HG02852 (cell line): Measurements from ENCODE around the gene NRXN3.

Experiments
- ATAC-seq: cut with Tn5 transposase; IDR thresholded peaks from one replicate; pipeline ENCODE4 v1.9.1; 2021; ENCODE audit warnings: mild to moderate bottlenecking, moderate library complexity; ENCODE audit not compliant: unreplicated experiment

Gene NRXN3

DNA sequence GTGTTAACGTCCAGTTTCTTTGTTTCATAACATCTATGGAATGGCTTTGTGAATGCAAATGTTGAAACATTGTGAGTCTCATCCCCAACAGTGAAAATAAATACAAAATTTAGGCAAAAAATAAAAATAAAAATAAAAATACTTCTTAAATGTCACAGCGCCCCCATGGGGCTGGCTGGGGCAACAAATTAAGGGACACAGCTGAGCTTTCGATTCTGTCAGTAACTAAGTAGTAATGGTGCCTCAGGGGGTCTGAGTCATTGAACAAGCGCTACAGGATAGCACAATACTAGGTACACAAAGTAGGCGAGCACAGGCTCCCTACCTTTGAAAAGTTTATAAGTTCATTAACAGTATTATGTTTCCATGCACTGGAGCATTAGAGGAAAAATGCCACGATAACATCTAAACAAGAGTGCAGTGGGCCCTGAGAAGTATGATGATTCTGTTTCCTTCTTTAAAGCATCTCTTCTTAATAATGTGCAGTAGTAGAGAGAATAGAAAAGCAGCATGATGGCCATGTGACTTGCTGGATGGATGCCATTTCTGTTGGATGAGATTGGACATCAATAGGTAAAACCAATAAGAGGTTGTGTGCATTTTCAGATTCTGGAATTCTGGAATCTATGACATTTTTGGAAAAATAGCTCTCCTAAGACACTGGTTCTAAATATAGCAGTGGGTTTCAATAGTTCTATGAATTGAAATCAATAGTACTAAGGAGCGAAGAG, 1374.0 kb downstream of the NRXN3 start:
- no peak for ATAC-seq

DNA sequence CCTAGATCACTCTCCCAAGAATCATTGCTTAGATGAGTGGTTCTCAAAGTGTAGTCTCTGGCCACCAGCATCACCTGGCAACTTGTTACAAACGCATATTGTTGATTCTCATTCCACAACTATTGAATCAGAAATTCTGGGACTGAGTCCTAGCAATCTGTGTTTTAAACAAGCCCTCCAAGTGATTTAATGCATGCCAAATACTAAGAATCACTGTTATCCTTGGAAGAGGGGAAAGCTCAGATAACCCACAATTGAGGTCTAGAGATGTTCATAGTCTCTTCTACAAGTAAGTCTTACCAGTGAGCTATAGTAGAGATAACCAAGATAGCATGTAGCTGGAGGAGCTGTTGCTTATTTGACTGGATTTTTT, 1374.5 kb downstream of the NRXN3 start:
- ATAC-seq: no peak

DNA sequence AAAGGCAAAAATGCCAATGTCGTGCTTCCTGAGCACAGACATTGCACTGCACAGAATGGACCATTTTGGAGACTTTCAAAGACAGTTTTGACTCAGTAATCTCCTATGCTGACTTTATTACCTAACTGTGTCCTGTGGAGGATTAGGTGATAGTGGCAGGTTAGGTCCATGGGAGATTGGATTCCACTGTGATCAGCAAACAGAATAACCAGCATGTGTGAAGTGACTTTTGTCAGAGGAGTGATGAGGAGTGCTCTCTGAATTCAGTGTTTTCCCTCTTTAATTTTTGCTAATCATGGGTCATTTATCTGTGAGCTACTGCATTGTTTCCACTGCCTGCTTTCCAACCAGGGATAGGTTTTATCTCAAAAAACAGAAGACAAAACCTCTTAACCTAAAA, 1378.7 kb downstream of the NRXN3 start:
- ATAC-seq: no peak

DNA sequence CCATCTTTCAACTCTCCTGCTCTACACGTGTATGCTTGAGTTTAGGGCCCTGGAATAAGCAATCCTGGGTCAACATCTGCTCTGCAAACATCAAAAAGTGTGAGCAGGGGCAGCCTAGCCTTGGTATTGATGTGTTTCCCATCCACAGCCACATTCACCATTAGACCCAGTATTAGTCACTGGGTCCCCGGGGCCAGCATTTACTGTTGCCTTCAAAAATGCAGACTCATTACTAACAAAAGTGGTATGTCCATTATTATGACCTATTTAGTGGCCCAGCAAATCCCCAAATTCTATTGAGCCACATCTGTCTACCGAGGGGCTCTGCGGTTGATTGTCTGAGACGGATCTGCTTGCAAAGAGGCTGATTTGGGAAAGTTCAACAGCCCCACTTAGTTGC, 1379.3 kb downstream of the NRXN3 start:
- ATAC-seq: no peak

DNA sequence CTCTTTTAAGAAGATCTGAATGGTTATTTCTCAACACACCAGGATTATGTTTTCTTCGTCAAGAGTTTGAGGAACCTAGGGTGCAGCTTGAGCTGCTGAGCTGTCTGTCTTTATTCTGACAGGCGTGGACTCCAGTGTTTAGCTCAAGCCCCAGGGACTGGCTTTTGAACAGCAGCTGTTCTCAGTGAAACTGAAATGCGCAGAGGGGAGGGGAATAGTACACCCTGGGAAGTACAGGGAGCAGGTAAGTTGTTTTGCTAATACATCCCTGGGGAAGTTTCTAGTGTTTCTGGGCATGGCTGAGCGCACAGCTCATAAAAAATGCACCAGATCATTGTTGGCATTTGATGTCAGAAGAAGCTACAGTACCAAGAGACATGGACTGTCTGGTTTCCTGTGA, 1381.3 kb downstream of the NRXN3 start:
- ATAC-seq: no peak

DNA sequence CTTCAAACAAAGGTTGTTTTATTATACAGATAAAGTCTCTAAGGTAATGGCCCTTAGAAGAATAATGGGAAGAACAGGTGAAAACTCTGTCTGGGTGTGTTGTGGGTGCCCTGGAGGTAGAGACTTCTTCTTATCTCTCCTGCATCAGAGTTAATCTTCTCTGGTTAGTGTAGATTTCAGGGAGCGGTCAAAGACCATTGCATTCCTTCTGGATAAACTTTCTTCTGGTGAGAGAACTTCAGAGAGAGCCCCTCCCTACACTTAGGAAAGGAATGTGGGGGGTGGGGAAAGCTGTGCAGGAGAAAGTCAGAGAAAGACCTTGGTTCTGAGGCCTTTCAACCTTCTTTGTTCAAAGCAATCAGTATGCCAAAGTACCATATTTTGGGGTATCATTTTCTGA, 1382.6 kb downstream of the NRXN3 start:
- ATAC-seq: no peak

DNA sequence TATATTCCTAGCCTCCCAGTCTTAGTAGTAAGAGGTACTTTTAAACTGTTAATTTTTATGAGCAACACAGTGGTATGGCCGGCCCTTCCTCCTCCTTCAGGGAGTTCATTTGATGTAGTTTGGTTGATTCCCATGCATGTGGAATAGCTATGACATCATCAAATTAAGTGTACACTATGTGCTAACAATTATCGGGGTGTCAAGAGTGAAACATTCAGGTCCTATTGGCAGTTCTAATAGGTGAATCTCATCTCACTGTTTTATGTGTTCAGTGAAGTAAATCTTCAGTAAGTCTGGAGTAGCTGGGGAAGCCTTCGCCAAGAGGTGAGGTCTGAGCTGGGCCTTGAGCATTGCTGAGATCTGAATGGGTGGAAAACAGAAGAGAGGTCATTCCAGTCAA, 1384.6 kb downstream of the NRXN3 start:
- ATAC-seq: no peak

DNA sequence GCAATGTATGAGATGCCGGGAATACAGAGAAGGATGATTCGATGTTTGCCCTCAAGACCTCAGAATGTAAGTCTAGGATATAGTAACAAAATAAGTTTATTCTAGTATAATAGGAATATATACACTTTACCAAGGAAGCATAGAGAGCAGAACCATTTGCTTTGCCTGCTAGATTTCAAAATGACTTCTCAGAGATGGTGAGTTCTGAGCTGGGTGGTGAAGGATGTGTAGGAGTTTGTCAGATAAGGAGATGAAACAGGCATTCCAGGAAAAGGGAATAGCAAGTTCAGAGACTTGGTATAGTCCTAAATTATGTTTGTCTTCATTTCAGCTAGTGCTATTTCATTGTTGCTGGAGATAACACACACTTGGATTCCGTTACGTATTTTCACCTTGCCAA, 1385.3 kb downstream of the NRXN3 start:
- no peak for ATAC-seq

DNA sequence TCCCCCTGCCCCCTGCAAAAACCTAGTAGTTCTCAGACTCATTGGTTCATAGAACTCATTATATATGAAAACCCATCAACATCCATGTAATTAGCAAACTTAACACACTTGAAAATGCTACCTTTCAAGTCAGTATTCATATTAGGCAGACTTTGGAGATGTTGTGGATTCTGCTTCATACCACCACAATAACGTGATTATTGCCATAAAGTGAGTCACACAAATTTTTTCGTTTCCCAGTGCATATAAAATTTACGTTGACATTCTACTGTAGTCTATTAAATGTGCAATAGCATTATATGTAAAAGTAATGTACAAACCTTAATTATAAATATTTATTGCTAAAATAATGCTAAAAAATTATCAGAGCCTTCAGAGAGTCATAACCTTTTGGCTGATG, 1387.1 kb downstream of the NRXN3 start:
- no peak for ATAC-seq

DNA sequence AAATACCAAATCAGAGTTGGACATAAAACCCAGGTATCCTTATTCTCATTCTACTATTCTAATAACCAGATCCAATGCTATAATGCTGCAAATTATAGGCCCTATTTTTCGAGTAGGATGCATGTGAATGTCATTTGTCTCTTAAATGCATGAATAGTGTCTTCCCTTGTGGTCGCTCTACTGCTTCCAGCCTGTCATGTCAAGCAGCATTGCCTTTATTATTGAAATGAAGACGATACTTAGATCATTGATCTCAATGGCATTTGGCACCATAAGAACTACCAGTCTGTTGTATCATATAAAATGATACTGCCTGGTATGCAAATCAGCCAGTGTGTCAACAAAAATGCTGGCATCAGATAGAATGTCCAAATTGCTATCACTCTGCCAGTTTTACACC, 1392.0 kb downstream of the NRXN3 start:
- ATAC-seq: no peak

DNA sequence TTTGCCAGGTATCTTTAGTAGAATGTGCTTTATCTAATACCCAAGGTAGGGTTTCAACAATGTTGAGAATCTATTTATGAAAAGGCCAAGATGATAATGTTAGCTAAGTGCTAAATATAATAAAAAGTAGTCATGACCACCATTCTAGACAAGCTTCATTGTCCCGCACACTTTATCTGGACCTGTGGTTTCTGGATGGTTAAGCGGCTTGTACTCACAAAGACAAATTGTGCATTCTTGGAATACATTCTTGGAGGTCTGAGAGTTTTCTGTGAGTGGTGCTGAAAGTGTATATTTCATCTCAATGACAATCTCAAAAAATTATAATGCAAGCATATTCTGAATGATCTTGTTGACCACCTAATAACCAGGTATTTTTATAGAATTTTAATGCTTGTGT, 1394.2 kb downstream of the NRXN3 start:
- no peak for ATAC-seq

DNA sequence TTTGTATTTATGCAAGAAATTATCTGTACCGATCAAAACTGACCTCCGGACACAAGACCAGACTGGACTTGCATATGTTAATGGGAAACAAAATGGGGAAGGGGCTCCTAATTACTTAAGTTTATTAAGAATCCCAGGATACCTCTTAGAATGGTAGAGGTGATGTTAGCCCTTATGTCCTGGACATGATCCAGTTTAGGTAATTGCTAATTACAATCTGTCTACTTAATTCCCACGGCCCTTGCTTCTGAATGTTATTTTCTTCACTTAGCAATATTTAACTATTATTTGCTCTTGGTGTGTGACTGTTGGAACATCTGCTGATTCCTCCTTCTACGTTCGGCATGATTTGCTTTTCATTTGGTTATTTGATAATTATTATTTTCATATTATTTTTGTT, 1397.1 kb downstream of the NRXN3 start:
- ATAC-seq: no peak

DNA sequence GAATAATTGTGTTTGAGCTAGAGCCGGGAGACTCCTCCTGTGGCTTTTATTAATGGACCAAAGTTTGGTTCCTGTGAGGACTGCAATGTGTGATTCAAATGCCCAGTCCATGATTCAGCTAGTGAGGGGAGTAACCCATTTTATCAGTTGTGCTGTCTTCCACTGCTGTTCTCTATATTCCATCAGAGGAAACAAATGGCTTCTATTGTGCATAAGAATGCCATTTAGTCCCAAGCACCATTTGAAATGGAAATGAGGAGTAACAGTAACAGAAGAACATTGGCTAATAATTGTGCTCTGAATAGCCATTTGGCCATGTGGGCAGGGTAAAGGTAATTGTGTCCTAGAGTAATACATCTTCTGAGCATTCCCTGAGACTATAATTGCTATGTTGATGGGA, 1398.4 kb downstream of the NRXN3 start:
- ATAC-seq: no peak

DNA sequence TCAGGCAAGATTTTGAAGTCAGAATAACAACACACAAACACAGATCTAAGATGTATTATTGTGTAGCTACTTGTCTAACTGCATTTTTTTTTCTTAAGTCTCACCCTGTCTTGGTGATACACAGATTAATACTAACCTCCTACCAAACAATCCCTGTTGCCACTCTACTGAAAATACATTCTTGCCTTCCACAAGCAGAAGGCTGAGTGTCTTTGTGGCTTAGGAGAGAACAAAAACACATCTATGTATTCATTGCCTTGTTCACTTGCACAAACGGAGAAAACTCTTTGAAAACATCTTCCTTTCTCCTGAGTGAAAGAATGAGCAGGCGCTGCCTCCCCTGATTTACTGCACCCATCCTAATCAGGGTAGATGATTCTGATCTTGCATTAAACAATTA, 1398.9 kb downstream of the NRXN3 start:
- ATAC-seq: no peak

DNA sequence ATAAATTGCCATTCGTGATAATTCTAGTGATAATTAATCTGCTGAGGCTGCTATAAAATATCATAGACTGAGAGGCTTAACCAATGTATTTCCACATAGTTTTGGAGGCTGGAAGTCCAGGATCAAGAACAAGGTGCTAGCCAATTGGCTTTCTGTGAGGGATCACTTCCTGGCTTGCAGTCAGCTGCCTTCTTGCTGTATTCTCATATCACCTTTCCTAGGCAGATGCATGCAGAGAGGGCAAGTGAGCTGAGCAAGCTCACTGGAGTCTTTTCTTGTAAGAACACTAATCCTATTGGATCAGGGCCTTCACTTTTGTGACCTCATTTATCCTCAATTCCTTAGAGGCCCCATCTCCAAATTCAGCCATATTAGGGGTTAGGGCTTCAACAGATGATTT, 1400.5 kb downstream of the NRXN3 start:
- ATAC-seq: no peak

DNA sequence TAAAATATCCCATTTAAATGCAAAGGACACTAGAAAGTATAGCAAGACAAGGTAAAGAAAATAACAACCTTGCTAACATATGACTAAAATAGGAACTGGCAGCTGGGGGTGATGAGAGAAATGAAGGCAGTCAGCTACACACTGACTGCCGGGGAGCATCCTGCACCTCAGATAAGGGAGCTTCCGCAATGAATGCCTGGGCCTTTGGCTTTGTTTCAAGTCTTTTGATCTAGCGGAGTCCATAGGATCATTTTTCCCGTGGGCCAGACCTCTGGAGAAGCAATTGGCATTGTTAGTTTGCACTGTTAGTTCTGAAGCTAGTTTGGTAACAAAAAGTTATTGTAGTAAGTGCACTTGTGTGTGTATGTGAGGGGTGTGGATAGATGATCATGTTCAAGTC, 1401.2 kb downstream of the NRXN3 start:
- ATAC-seq: no peak

DNA sequence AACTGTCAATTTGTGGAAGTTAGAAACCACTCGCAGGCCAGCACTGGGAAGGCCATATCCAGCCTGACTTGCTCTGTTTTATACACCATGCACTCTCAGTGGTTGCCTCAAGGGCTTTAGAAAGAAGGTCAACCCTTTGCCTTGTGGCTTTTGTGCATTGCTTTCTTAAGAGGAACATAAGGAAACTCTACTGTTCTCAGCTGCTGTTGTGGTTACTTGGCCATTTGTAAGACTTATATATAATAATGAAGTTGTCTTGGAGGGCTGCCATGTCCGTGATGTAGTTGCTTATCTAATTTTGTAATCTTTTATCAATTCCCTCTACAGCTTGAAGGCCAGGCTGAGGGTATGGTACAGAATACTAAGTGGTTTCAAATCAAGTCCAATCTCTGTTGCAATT, 1403.3 kb downstream of the NRXN3 start:
- ATAC-seq: no peak

DNA sequence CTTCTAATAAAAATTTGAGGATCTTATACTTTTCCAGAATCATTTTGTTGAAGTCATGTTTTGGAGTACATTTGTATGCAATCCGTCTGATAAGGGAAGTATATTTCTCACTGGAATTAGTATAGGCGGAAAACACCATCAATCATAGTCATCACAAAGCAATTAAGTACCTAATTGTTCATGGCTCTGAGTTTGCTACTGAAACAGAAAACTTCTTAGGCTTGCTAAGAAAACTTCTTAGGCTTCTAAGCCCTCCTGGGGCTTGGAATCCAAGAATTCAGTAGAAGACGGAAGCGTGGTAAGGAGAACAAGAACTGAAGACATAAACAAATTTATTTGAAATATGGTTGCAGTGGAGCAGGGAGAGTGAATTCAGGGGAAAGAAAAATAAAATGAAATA, 1404.9 kb downstream of the NRXN3 start:
- ATAC-seq: no peak

DNA sequence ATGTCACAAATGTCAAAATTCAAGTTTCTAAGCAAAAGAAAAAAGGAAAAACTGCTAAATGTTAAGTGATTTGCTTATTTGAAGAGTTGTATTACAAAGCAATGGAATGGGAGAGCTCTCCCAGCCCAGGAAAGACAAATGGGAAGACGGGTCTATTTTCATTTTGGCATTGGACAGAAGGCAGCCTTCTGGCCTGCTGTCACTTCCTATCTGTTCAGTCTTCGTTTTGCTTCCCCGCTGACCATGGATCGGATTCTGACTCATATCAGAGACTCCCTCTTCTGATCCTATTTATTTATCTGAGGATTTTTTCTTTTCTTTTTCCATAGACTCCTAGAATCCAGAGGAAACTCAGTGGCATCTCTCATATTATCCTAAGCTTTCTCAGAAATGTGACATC, 1406.3 kb downstream of the NRXN3 start:
- no peak for ATAC-seq

DNA sequence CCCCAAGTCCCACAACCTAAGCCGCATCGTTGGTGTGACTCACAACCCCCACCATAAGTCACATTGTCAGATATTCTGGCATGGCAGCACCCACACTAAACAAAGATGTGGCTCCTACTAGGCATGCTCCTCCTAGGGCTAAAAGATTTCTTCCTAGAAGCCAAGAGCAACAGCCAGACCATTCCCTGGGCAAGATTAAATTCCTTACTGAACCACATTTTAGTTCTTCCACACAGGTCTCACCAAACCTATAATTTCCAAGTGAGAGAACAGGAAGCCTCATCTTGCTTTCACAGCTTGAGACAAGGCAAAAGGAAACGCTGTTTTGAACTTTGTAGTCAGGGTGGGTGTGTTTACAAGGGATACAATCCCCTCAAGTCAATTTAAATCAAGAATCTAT, 1408.3 kb downstream of the NRXN3 start:
- ATAC-seq: no peak

DNA sequence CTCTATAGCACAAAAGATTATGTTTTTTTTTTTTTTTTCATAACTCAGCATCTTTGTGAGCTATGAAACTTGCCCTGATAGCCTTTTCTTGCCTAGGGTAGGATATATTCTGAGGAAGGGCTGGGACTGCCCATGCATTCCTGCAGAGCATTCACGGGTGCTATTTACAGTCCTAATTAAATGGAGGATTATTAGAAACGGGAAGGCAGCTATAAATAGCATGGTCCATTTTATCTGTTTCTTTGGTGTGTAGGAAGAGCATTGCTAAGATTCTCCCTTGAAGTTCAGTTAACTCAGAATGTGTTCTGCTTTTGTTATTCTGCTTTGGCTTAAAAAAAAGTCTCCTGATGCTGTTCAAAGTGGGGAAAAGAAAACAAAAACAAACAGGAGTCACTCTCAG, 1410.2 kb downstream of the NRXN3 start:
- ATAC-seq: no peak

DNA sequence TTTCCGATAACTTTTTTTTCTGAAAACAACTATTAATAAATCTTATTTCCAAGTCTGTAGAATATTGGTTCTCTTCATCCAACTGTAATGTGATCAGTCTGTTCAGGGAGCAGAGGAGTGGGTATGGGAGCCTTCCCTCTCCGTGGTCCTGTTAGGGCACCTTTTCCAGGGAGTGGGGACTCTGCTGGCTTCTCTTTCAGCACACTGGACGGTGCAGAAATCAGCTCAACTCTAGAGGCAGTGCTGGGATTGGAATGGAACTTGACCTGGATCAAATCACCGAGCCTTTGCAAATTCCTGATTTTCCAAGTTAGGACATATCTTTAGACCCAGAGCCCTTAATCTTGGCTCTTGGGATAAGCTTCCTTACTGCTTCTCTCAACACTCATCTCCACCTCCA, 1410.7 kb downstream of the NRXN3 start:
- no peak for ATAC-seq

DNA sequence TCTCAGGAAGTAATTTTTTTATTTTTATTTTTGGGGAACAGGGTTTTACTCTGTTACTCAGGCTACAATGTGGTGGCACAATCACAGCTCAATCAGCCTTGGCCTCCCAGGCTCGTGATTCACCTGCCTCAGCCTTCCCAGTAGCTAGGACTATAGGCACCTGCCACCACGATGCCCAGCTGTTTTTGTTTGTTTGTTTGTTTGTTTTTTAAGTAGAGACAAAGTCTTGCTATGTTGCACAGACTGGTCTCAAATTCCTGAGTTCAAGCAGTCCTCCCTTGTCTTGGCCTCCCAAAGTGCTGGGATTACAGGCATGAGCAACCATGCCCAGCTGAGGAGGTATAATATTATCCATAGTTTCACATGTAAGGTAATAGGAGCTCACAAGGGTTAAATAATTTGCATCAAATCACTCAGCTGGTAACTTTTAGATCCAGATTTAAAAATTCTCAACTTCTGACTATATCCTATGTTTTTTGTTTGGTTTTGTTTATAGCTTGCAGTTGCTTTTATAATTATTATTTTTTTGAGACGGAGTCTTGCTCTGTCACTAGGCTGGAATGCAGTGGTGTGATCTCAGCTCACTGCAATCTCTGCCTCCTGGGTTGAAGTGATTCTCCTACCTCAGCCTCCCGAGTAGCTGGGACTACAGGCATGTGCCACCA, 1411.9 kb downstream of the NRXN3 start:
- ATAC-seq: no peak
